ENCODE measurements around the gene POC1A.

POC1A gene

DNA sequence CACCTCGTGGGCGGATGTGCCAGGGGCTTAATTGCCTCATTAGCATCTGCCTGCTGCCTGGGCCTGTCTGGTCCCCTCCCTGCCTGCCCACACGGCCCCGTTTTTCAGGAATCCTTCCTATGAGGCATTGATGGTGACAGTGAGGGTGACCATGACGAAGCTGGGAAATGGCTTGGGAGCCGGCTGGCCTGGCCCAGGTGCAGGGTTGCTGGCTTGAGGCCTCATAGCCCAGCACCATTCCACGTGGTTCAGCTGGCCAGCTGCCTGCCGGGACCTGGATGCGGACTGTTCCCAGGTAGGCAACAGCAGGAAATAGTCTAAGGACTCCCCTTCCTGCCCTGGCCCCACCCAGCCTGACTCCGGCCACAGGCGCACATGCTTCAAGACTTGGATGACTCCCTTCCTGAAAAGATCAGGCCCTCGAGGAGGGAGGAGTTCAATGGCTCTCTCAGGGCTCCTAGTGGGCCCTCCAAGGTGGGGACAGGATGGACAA is 88.9 kb downstream of the POC1A start:
- TF ChIP-seq GATA3 (IDR thresholded peaks at IDR 0.05; ENCODE audit: low read depth, low read length) (no peak), GATA2 (IDR thresholded peaks at IDR 0.05; ENCODE audit: low read depth, low read length) (no peak)

DNA sequence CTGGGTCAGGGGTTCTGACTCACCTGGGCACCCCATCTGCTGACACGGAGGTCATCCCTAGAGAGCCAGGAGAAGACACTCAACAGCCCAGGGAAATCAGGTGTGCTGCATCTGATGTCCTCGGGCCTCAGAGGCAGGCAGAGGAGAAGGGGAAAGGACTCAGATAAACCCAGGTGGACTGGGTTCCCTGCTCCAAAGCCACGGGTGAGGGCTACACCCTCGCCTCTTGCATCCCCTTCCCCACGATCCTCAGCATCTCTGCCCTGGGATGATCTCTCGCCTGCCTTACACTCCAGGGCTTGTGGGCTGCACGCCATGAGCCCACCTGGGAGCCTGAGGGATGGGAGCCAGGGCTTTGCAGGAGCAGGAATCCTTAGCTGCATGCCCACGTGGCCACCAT is 89.7 kb downstream of the POC1A start:
- TF ChIP-seq GATA3 (IDR thresholded peaks at IDR 0.05; ENCODE audit: low read depth, low read length) (no peak), GATA2 (IDR thresholded peaks at IDR 0.05; ENCODE audit: low read depth, low read length) (no peak)

DNA sequence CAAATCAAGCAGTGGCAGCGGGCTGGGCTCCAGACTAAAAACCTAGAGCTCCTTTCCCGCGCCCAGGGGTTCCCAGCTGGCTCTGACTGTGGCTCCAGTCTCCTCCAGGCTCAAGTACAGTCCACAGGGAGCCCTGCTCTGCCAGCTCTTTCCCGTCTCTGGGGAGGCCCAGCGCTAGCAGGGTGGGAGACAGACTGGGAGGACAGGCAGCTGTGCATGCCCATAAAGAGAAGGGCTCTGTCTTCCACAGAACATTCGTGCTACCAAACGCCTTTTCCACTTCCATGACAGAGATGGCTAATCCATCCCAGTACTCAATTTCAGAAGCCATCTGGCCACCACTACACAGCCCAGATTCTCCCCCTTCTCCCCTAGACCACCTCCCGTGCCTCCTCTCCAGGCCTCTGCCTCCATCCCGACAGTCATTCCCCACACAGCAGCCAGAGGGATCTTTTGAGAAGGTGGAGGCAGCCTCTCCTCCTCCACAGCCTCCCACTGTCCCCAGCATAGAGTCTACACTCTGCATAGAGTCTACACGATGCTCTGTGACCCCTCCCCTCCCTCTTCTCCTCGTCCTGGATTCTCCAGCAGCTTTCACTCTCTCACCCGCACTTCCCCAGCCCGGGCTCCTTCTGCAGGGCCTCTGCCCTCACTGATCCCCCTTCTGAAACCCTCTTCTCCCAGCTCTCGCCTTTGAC is 91.0 kb downstream of the POC1A start:
- no peak for TF ChIP-seq GATA3 (IDR thresholded peaks at IDR 0.05; ENCODE audit: low read depth, low read length)
- no peak for TF ChIP-seq GATA2 (IDR thresholded peaks at IDR 0.05; ENCODE audit: low read depth, low read length)

DNA sequence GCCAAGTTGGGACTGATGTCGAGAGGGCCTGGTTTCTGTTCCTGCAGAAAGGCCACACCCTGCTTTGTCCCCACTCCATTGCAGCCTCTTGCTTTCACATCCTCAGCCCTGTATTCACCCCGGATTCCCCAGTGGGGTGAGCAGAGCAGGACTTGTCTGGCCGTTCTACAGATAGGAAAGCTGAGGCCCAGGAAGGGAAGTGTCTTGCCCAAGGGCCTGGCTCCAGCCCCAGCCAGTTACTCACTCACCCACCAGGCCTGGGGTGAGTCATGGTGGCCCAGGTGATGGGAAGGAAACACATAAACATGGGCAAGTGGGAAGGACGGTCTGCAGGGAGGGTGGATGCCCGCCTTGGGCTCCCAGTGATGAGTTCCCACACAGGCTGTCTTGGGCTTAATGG is 91.7 kb downstream of the POC1A start:
- TF ChIP-seq GATA3 (IDR thresholded peaks at IDR 0.05; ENCODE audit: low read depth, low read length) (no peak), GATA2 (IDR thresholded peaks at IDR 0.05; ENCODE audit: low read depth, low read length) (no peak)

DNA sequence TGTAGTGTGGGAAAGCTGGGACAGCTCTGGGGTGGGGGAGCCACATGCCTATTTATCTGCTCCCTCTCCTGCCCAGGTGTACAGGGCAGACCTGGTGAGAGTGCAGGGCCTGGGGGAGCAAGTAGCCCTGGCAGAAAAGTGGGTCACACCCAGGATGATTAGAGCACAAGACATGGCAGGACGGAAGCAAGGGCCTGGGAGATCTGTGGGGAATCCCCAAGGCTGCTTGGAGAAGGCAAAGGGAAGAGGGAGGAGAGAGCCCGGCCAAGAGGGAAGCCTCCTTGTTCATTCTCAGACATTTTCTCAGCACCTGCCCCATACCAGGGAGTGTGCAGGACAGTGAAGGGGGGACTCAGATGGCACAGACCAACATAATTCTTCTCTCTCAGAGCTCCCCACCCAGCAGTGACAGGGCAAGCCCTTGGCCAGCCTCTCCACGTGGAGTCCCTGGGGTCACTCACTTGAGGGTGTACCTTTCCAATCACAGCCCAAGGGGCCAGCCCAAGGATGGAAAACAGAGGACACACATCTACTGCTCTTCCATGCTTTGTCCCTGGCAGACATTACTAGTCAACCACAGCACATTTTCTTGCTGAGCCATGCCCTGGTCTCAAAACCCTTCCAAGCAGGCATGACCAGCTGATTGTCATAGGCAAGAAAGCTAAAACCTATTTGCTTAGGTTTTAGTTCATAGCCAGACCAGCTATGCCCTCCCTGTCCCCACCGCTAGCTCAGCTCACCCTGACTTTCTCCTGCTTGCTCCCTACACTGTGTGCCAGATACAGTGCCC is 92.9 kb downstream of the POC1A start:
- TF ChIP-seq GATA3 (IDR thresholded peaks at IDR 0.05; ENCODE audit: low read depth, low read length), result no peak
- TF ChIP-seq GATA2 (IDR thresholded peaks at IDR 0.05; ENCODE audit: low read depth, low read length), result no peak

DNA sequence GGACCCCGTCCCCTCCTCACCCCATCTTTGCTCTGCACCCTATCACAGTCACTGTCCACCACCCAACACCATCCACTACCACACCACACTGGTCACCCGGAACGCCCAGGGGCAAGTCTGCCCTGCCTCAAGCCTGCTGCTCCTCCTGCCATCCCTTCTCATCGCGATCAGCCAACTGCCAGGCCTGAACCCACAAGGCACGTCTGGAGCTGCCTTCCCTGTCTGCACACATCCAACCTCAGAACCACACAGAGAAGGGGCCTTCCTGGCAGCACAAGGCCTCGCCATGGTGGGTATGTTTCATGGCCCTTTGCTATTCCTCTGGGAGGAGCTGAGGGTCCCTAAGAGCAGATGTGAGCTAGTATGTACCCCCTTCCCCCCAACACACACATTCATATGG is 94.4 kb downstream of the POC1A start:
- no peak for TF ChIP-seq GATA2 (IDR thresholded peaks at IDR 0.05; ENCODE audit: low read depth, low read length)
- no peak for TF ChIP-seq GATA3 (IDR thresholded peaks at IDR 0.05; ENCODE audit: low read depth, low read length)

DNA sequence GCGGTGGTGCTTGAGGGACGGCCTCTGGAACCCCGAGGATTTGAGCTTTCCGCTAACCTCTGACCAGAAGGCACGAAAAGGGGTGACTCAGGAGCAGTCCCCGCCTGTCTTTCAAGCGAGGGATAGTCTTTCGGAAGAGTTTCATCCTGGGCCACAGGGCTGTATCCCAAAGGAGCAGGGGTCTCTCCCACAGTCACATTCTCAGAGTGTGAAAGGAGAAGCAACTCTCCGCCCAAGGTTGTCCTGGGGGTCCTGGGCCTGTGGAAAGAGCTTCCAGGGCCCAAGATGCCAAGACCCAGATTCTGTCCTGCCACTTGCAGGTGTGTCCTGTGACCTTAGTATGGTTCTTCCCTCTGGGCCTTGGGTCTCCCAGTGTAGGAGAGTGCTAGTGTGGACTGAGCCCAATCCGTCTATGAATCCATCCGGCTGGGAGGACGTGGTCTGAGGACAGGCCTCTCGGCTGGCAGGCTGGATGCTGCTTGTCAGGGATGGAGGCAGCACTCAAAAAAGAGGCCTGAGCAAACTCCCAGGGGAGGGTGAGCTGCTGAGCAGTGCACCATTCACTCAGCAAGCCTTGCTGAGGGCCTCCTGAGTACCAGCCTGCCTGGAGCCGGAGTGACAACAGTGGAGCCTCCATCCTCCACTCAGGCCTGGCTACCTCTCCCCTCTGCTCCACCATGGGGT is 96.3 kb downstream of the POC1A start:
- TF ChIP-seq GATA2 (IDR thresholded peaks at IDR 0.05; ENCODE audit: low read depth, low read length), result no peak
- no peak for TF ChIP-seq GATA3 (IDR thresholded peaks at IDR 0.05; ENCODE audit: low read depth, low read length)

DNA sequence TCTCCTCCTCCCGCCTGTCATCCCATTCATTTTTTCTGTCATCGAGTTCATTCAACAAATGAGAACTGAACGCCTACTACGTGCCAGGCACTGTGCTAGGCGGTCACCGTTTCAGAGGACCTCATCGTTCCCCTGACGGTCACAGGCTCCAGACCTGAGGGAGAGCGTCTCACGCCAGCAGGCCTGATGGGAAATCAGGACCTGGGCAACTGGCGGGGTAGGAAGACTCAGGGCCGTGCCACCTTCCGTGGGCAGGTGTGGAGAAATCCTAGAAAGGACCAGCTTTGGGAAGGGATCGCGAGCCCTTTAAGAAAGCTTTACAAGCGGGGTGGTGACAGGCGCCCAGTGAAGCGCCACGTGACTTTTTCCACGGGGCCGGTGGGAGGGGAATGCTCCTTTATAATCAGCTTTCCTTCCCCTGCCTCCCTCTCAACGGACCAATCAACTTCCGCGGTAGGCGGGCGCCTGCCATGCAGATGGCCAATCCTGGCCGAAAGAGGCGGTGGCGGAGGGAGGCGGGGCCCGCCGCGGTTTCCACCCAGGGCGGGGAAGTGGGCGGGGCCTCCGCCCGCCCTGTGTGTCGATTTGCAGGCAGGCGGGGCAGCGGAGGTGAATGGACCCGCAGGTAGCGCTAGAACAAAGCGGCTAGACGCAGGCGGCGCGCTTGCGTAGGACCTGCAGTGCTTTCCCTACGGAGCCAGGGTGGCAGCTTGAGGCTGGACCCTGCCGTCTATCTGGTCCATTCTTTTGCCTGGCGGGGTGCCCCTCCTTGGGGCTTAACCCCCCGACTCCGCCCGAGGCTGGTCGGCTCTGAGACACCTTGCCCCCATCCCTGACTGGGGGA is 97.0 kb downstream of the POC1A start:
- TF ChIP-seq GATA2 (IDR thresholded peaks at IDR 0.05; ENCODE audit: low read depth, low read length), result no peak
- TF ChIP-seq GATA3 (IDR thresholded peaks at IDR 0.05; ENCODE audit: low read depth, low read length), result no peak

DNA sequence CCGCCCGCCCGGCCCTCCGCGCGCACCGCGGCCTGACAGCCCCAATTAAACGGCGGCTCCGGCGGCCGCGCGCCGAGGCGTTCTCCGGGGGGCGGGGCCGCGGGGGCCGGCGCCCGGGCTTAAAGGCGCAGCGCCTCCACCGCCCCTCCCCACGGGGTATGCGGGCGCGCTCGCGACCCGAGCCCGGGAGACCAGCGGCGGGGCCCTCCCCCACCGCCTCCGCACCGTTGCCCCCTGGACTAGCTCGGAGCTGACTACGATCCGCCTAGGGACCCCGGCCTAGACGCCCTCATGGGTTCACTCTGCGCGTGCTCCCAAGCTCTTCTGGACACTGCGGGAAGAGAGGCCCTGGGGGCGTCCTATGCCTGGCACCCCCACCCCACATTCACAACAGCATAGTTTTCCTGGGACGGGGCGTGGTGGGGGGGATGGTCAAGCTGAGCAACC is 97.7 kb downstream of the POC1A start, which contains the start of gene DUSP7:
Gene DUSP7 (minus strand): TSS at position 51 of the 447 bp plus-strand sequence. CDS start 205 bp downstream, outside the sequence.
- TF ChIP-seq GATA2 (IDR thresholded peaks at IDR 0.05; ENCODE audit: low read depth, low read length) (no peak), GATA3 (IDR thresholded peaks at IDR 0.05; ENCODE audit: low read depth, low read length) (no peak)

DNA sequence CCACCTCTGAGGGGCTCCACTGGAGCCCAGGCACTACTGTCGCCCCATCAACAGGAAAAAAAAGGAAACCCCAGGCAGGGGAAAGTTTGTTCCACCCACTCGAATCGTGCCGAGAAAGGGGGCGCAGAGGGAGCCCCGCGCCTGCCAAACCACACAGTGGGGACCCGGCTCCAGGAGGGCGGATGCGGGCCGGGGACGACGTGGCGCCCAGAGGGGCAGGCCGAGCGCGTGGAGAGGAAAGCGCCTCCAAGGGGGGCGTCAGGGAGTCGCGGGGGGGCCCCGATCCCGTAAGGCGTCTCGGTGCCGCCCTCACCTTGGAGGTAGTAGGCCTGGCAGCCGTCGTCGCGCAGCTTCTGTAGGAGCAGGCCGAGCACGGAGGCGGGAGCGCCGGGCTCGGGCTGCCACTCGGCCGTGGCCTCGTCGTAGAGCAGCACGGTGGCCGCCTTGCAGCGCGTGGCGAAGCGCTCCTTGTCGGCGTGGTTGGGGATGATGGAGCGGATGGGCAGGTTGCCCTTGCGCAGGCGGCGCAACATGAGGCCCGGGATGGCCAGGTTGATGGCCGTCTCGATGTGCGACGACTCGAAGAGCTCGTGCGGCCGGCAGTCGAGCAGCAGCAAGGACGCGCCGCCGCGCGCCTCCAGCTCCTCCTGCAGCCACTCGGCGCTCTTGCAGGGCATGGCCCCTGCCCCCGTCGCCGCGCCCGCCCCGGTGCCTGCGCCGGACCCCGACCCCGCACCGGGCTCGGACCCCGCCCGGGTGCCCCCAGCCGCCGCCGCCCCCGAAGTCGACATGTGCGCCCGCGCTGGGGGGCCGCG is 98.5 kb downstream of the POC1A start:
- TF ChIP-seq GATA2 (IDR thresholded peaks at IDR 0.05; ENCODE audit: low read depth, low read length) (no peak), GATA3 (IDR thresholded peaks at IDR 0.05; ENCODE audit: low read depth, low read length) (no peak)

DNA sequence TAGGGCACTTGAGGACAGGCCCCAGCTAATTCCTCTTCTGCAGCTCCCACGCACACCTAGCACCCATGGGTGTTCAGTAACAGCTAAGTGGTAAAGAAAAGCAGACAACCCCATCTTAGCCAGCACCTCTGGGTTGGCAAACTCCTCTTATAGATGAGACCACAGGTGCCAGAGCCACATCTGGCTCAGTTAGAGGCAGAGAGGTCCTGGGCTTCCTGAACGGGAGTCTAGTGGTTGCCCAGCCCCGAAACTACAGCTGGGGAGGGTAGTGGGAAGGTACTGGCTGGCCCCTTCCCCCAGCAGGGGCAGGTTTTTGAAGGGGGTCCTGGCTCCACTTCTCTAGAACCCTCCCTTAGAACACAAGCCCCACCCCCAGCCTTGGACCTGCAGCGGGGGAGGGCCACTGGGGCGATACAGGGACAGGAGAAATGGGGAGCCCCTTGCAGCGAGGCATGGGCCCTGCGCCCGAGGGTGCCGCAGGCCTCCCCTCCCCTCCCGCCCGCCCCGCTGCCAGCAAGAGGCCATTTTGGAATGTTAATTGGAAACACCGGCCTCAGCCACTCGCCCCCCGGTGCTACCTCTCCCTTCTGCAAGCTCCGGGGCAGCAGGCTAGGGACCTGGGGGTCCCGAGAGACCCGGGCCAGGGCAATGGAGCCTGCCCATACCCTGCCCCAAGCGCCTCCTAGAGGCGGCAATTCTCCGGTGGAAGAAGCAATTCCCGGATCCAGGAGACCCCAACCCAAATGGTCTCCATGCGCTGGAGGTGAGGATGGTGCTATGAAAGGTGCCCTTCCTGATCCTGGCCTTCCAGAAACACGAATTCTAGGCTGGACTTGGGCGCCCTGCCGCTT is 99.3 kb downstream of the POC1A start:
- TF ChIP-seq GATA2 (IDR thresholded peaks at IDR 0.05; ENCODE audit: low read depth, low read length) (no peak), GATA3 (IDR thresholded peaks at IDR 0.05; ENCODE audit: low read depth, low read length) (no peak)

Measured in SH-SY5Y (cell line).